Stomach (tissue), 9 donors: ENCODE results near the gene SETD1B. TPM values are rescaled to one million over a fixed set of nuclear protein-coding genes. Genes with fewer than 3 reads are reported as not detected.

ENCODE experiments used
- DNase-seq, 2 donors: peaks; one replicate each; pipeline versions ENCODE4 v3.0.0 to v3.0.0-alpha.2; 2013 to 2019
- H3K27ac ChIP-seq, 5 donors: fragments of 200-600 bp in 4 of 5; sonication (generic) in 4 of 5; one replicate each; pipeline ENCODE4 v1.5.1; 2013 to 2019; ENCODE audit warnings: mild to moderate bottlenecking in 1 of 5, moderate library complexity in 1 of 5
- H3K27me3 ChIP-seq, 3 donors: fragments of 200-600 bp; sonication (generic); one replicate each; pipeline ENCODE4 v1.5.1; 2017 to 2019; ENCODE audit warnings: mixed run types in 1 of 3
- H3K36me3 ChIP-seq, 4 donors: fragments of 200-600 bp; sonication (generic); 1 replicate in 3 of 4; 2 replicates in 1 of 4; pipeline ENCODE4 v1.5.1; 2016 to 2019
- H3K4me1 ChIP-seq, 4 donors: fragments of 200-600 bp; sonication (generic); one replicate each; pipeline ENCODE4 v1.5.1; 2016 to 2019
- H3K4me3 ChIP-seq, 4 donors: fragments of 200-600 bp; sonication (generic) in 3 of 4; one replicate each; pipeline ENCODE4 v1.5.1; 2016 to 2019; ENCODE audit warnings: mild to moderate bottlenecking in 1 of 4
- H3K9me3 ChIP-seq, 4 donors: fragments of 200-600 bp; sonication (generic); one replicate each; pipeline ENCODE4 v1.5.1; 2016 to 2019
- EP300 ChIP-seq: sonication (generic); formaldehyde crosslinking; IDR thresholded peaks from one replicate; pipeline ENCODE4 v1.6.1; 2017; ENCODE audit warnings: antibody characterized with exemption
- POLR2A ChIP-seq, 4 donors: fragments of 450-650 bp; IDR thresholded peaks; one replicate each; pipeline ENCODE4 v1.6.1; 2016; ENCODE audit warnings: antibody characterized with exemption in 4 of 4, control low read depth in 2 of 4, mild to moderate bottlenecking in 1 of 4, moderate library complexity in 1 of 4
- POLR2AphosphoS5 ChIP-seq, 3 donors: sonication (generic); formaldehyde crosslinking; IDR thresholded peaks; one replicate each; pipeline ENCODE4 v1.6.1; 2016; ENCODE audit warnings: antibody characterized with exemption in 3 of 3
- WGBS, 5 donors: extraction: QIAGEN DNeasy Blood & Tissue Kit in 3 of 5; methylation state at CpG; one replicate each; pipeline versions ENCODE4 v1.1.5 to v1.1.7; 2013 to 2018; 5-methylcytosine and 5-hydroxymethylcytosine counted together
- intact Hi-C: fragments of 100-400 bp; cut with DNase I; formaldehyde crosslinking; loops from one replicate; pipeline ENCODE4 v1.15.1; 2023; ENCODE audit warnings: low total_unique reads
- polyA plus RNA-seq, 3 donors: library from polyadenylated mRNA; stranded (reverse); fragments of 200-250 nt; gene quantifications; one replicate each; pipeline ENCODE4 v1.2.3, GENCODE V29; 2013
- total RNA-seq, 5 donors: library from RNA; depleted of rRNA; stranded (reverse); fragments of >200 nt; gene quantifications; one replicate each; pipeline versions ENCODE4 v1.1.0 to v1.2.3, GENCODE V29; 2014 to 2016
- TF ChIP-seq, protein P1 (sequence below), 7 experiments: fragments of 450-650 bp in 4 of 7; fragments of 200-600 bp in 3 of 7; sonication (generic) in 3 of 7; IDR thresholded peaks; one replicate each; pipeline ENCODE4 v1.5.1; 2016 to 2019; ENCODE audit warnings: antibody characterized with exemption in 7 of 7, control low read depth in 2 of 7, mild to moderate bottlenecking in 1 of 7
- donor health status: healthy with polysubstance abuse.
- donor health status: Bipolar disorder and iron deficiency.
- donor health status: healthy.

The SETD1B gene
- total and polyA plus RNA-seq, 8 donors, result 3.2 to 27.5 (median 8.2) TPM

DNA sequence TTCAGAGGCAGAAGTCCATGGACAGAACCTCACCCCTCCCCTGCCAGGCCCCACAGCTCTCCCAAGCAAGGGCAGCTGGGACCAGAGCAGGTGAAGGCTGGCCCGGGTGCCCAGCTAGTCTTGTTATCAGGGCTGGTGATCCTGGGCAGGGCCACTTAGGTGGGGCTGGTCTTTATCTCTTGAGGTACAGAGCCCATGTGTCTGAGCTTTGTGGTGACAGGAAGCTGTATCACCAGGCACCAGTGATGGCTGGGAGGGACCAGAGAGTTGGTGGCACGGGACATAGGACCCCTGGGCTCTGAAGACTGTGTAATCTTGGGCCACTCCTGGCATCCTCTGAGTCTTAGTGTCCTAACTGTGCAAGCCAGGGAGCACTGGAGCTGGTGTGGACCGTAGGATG, 67.7 kb downstream of the SETD1B start:
- Histone ChIP-seq H3K36me3 (no peaks in the 10 kb centered on the region), H3K9me3 (no peaks in the 10 kb centered on the region), H3K27ac (peak overlapping the region in 1 of 5 donors; percentile 78), H3K4me1 (peaks cover 0 to 14% (median 9%) of the 10 kb centered on the region in 4 donors), H3K27me3 (no peaks in the 10 kb centered on the region), H3K4me3 (no peak overlapping the region)
- intact Hi-C loops, result no loop called here
- 51 to 73% (median 56%) methylated on average over 2 to 3 of the region's 3 CpGs for WGBS, 5 donors
- TF ChIP-seq POLR2AphosphoS5 (IDR thresholded peaks at IDR 0.05), result no peak
- TF ChIP-seq EP300, result no peak
- TF ChIP-seq POLR2A (IDR thresholded peaks at IDR 0.05), result no peak
- TF ChIP-seq, protein P1, sequence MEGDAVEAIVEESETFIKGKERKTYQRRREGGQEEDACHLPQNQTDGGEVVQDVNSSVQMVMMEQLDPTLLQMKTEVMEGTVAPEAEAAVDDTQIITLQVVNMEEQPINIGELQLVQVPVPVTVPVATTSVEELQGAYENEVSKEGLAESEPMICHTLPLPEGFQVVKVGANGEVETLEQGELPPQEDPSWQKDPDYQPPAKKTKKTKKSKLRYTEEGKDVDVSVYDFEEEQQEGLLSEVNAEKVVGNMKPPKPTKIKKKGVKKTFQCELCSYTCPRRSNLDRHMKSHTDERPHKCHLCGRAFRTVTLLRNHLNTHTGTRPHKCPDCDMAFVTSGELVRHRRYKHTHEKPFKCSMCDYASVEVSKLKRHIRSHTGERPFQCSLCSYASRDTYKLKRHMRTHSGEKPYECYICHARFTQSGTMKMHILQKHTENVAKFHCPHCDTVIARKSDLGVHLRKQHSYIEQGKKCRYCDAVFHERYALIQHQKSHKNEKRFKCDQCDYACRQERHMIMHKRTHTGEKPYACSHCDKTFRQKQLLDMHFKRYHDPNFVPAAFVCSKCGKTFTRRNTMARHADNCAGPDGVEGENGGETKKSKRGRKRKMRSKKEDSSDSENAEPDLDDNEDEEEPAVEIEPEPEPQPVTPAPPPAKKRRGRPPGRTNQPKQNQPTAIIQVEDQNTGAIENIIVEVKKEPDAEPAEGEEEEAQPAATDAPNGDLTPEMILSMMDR (IDR thresholded peaks at IDR 0.05), result no peak
- DNase-seq, result peak in 1 of 2 donors; percentile 11

DNA sequence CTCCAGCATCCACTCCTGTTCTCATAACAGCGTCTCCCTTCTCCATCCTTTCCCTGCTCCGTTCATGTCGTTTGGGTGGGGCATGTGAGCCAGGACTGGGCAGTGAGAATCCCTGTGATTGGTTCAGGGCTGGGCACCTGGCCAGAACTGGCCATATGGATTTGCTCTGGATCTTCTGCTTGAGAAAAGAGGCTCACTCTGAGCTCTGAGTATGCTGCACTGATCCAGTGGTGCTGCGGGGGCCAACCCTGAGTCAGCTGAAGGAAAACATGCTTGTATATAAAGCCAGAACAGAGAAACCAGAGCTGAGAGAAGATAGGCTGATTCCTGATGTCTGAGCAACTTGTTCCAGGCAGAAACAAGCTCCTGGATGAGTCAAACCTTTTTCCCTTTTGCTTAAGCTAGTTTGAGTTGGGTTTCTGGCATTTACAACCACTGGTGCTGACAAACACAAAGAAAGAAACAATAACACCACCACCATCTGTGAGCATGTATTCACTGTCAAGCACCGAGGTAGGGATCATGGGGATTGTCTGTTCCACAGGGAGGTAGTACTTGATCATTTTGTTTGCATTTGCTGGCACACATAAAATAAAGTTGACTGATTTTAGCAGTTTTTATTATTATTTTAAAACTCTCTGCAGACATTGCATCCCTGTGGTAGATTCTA, 68.9 kb downstream of the SETD1B start:
- no peak overlapping the region for H3K4me3 ChIP-seq
- H3K27ac ChIP-seq, result peak overlapping the region in 4 of 5 donors; percentile 53 to 78 (median 60)
- TF ChIP-seq, protein P1 (IDR thresholded peaks at IDR 0.05), result no peak
- TF ChIP-seq POLR2AphosphoS5 (IDR thresholded peaks at IDR 0.05) (peak in 1 of 3 donors; percentile 53), POLR2A (IDR thresholded peaks at IDR 0.05) (no peak), EP300 (no peak)
- peak; percentile 42 to 95 for DNase-seq
- H3K27me3 ChIP-seq, result no peaks in the 10 kb centered on the region
- no peaks in the 10 kb centered on the region for H3K9me3 ChIP-seq
- no peaks in the 10 kb centered on the region for H3K36me3 ChIP-seq
- 32 to 45% (median 44%) methylated on average over 5 of the region's 5 CpGs for WGBS, 5 donors
- intact Hi-C loops, result no loop called here
- peaks cover 0 to 14% (median 9%) of the 10 kb centered on the region in 4 donors for H3K4me1 ChIP-seq

DNA sequence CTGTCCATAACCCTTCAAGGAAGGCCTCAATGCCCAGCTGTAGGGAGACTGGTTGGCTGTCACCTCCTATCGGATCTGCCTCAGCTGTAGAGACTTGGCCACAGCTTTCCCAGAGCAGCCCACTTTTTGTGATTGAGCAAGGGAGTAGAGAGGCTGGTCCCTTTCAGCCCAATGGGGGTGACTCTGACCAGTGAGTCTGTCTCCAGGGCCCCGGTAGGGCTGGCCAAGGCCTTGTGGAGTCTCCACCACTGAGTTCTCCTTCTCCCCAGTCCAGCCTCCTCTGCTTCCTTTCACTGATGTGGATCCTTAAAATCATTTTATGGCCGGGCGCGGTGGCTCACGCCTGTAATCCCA, 69.4 kb downstream of the SETD1B start:
- intact Hi-C loops, result no loop called here
- 89 to 94% (median 92%) methylated on average over 6 of the region's 6 CpGs for WGBS, 5 donors
- no peaks in the 10 kb centered on the region for H3K9me3 ChIP-seq
- peaks cover 0 to 14% (median 9%) of the 10 kb centered on the region in 4 donors for H3K4me1 ChIP-seq
- H3K4me3 ChIP-seq, result no peak overlapping the region
- peak in 1 of 2 donors; percentile 16 for DNase-seq
- H3K27ac ChIP-seq, result peak overlapping the region in 4 of 5 donors; percentile 53 to 78 (median 60)
- no peaks in the 10 kb centered on the region for H3K36me3 ChIP-seq
- TF ChIP-seq POLR2AphosphoS5 (IDR thresholded peaks at IDR 0.05), result no peak
- TF ChIP-seq, protein P1 (IDR thresholded peaks at IDR 0.05), result no peak
- TF ChIP-seq POLR2A (IDR thresholded peaks at IDR 0.05), result no peak
- TF ChIP-seq EP300, result no peak
- H3K27me3 ChIP-seq, result no peaks in the 10 kb centered on the region

DNA sequence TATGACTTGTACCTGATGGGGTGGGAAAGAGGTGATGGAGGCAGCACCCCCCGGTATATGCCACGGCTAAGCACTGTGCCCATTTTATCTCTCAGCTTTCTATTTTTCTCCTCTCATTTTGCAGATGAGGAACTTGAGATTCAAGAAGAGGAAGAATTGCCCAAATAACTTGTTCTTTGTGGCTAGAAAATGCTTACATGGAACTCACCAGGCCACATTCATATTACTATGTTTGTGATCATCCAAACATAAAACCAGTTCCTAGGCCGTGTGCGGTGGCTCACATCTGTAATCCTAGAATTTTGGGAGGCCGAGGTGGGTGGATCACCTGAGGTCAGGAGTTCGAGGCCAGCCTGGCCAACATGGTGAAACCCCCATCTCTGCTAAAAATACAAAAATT, 70.3 kb downstream of the SETD1B start:
- no peak overlapping the region for H3K4me3 ChIP-seq
- 81 to 95% (median 92%) methylated on average over 6 of the region's 6 CpGs for WGBS, 5 donors
- H3K36me3 ChIP-seq, result no peaks in the 10 kb centered on the region
- H3K27me3 ChIP-seq, result no peaks in the 10 kb centered on the region
- intact Hi-C loops, result no loop called here
- peaks cover 0 to 14% (median 9%) of the 10 kb centered on the region in 4 donors for H3K4me1 ChIP-seq
- H3K9me3 ChIP-seq, result no peaks in the 10 kb centered on the region
- DNase-seq, result no peak
- TF ChIP-seq EP300 (no peak), POLR2AphosphoS5 (IDR thresholded peaks at IDR 0.05) (no peak), POLR2A (IDR thresholded peaks at IDR 0.05) (no peak)
- TF ChIP-seq, protein P1 (IDR thresholded peaks at IDR 0.05), result no peak
- peak overlapping the region in 2 of 5 donors; percentile 53 to 78 for H3K27ac ChIP-seq
